K562 (cell line): ENCODE results near the gene CRB2. TPM values are rescaled to one million over a fixed set of nuclear protein-coding genes. Genes with fewer than 3 reads are reported as not detected.

Experiments used
- E2F6 ChIP-seq, 2 experiments: IDR thresholded peaks; 2 replicates each; pipeline ENCODE4 v1.6.1; 2011; ENCODE audit warnings: borderline replicate concordance in 1 of 2, control low read depth in 1 of 2, low read depth in 1 of 2, low read length in 1 of 2, mild to moderate bottlenecking in 1 of 2, mixed read lengths in 1 of 2, moderate library complexity in 1 of 2; ENCODE audit not compliant: insufficient read depth in 1 of 2, insufficient read length in 1 of 2, poor library complexity in 1 of 2, severe bottlenecking in 1 of 2; ENCODE audit errors: extremely low read depth in 1 of 2
- FOS ChIP-seq: IDR thresholded peaks from 3 replicates; pipeline ENCODE4 v1.6.1; 2011; ENCODE audit not compliant: insufficient read length; ENCODE audit errors: extremely low read depth
- HMGN3 ChIP-seq: IDR thresholded peaks from 2 replicates; pipeline ENCODE4 v1.6.1; 2011; ENCODE audit warnings: borderline replicate concordance, low read depth, mild to moderate bottlenecking, mixed read lengths, low read length; ENCODE audit not compliant: insufficient read length; ENCODE audit errors: extremely low read depth
- PHF8 ChIP-seq: fragments of 200-600 bp; sonication (generic); IDR thresholded peaks from 2 replicates; pipeline ENCODE4 v1.6.1; 2012; ENCODE audit warnings: mixed run types, mild to moderate bottlenecking, inconsistent platforms, low read length, moderate library complexity, borderline replicate concordance
- RBFOX2 ChIP-seq: fragments of 200-400 bp; formaldehyde crosslinking; IDR thresholded peaks from 2 replicates; pipeline ENCODE4 v1.6.1; 2017; ENCODE audit warnings: low read depth, mild to moderate bottlenecking, low read length, moderate library complexity
- SRF ChIP-seq, 2 experiments: fragments of 250-450, 450-650 bp in 1 of 2; sonication (Bioruptor Pico) in 1 of 2; sonication (generic) in 1 of 2; formaldehyde crosslinking; IDR thresholded peaks; 2 replicates each; pipeline versions ENCODE4 v1.5.0 to v1.5.1; 2020 to 2022; ENCODE audit warnings: mild to moderate bottlenecking in 1 of 2, missing genetic modification reagents in 1 of 2
- VEZF1 ChIP-seq: fragments of 200-800 bp; sonication (Bioruptor generic); IDR thresholded peaks from 2 replicates; pipeline ENCODE4 v1.6.1; 2017; ENCODE audit warnings: missing genetic modification characterization, missing compliant biosample characterization
- ZNF133 ChIP-seq: fragments of 250-450 bp; sonication (Bioruptor Pico); IDR thresholded peaks from 2 replicates; pipeline ENCODE4 v1.4.0; 2020; ENCODE audit warnings: mild to moderate bottlenecking
- ZNF583 ChIP-seq: fragments of 250-450 bp; sonication (Bioruptor Pico); IDR thresholded peaks from 2 replicates; pipeline ENCODE4 v1.4.0; 2020
- polyA plus RNA-seq, 8 experiments: library from polyadenylated mRNA; depleted of rRNA in 4 of 8; stranded (reverse) in 5 of 8; unstranded in 3 of 8; fragments of >200 nt; fragmentation: Nextera tagmentation in 2 of 8; fragmentation: Illumina TruSeq in 1 of 8; extraction: Ambion mirVana in 2 of 8; extraction: Trizol in 1 of 8; gene quantifications; 2 replicates each; pipeline versions ENCODE4 v1.2.1 to v1.2.3, GENCODE V29; 2011 to 2014; ENCODE audit warnings: inconsistent platforms in 1 of 8, missing spikeins in 1 of 8
- total RNA-seq, 7 experiments: library from RNA; depleted of rRNA in 6 of 7; stranded (reverse); fragments of >200 nt in 6 of 7; fragmentation: Illumina TruSeq in 2 of 7; extraction: Trizol in 2 of 7; gene quantifications; 2 replicates each; pipeline versions ENCODE4 v1.2.1 to v1.2.3, GENCODE V29; 2011 to 2021; ENCODE audit warnings: low replicate concordance in 1 of 7
- TF ChIP-seq, protein P1 (sequence below): fragments of 450-650 bp; IDR thresholded peaks from 2 replicates; pipeline ENCODE4 v1.6.1; 2016; ENCODE audit warnings: mild to moderate bottlenecking, moderate library complexity

The CRB2 gene
- total and polyA plus RNA-seq, 9 of the 15 experiments (the other 6 are each of a cell fraction or from before 2014, with no cell fraction given), result 0.13 to 1.2 (median 0.25) TPM; not detected in 2

DNA sequence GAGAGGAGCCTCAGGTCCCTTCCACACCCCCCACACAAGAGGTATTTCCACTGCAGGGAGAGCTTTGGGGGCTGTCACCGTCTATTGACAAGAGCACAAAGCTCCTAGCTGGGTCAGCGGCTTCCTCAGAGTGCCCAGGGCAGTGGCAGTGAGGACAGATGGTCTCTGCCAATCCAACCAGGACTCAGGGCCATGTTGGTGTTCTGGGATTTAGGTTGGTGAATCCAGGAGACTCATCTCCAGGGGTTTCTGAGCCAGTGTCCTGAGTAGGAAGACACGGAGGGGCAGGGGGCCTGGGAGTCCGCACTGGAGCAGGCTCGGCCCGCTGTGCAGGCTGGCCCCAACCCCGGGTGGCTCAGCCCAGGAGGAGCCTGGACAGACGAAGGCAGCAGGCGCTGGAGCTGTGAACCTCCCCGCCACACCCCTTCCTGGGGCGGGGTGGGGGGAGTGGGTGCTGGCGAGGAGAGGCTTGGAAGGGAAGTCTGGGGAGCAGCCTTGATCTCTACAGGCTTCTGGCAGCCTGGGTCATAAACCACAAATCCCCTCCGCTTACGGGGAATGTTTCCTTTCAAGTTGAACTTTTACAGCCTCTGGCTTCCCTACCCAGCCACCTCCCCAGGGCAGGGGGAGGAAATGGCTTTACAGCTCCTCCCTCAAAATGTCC is 19.6 kb downstream of the CRB2 start (continued):
- TF ChIP-seq, protein P1, sequence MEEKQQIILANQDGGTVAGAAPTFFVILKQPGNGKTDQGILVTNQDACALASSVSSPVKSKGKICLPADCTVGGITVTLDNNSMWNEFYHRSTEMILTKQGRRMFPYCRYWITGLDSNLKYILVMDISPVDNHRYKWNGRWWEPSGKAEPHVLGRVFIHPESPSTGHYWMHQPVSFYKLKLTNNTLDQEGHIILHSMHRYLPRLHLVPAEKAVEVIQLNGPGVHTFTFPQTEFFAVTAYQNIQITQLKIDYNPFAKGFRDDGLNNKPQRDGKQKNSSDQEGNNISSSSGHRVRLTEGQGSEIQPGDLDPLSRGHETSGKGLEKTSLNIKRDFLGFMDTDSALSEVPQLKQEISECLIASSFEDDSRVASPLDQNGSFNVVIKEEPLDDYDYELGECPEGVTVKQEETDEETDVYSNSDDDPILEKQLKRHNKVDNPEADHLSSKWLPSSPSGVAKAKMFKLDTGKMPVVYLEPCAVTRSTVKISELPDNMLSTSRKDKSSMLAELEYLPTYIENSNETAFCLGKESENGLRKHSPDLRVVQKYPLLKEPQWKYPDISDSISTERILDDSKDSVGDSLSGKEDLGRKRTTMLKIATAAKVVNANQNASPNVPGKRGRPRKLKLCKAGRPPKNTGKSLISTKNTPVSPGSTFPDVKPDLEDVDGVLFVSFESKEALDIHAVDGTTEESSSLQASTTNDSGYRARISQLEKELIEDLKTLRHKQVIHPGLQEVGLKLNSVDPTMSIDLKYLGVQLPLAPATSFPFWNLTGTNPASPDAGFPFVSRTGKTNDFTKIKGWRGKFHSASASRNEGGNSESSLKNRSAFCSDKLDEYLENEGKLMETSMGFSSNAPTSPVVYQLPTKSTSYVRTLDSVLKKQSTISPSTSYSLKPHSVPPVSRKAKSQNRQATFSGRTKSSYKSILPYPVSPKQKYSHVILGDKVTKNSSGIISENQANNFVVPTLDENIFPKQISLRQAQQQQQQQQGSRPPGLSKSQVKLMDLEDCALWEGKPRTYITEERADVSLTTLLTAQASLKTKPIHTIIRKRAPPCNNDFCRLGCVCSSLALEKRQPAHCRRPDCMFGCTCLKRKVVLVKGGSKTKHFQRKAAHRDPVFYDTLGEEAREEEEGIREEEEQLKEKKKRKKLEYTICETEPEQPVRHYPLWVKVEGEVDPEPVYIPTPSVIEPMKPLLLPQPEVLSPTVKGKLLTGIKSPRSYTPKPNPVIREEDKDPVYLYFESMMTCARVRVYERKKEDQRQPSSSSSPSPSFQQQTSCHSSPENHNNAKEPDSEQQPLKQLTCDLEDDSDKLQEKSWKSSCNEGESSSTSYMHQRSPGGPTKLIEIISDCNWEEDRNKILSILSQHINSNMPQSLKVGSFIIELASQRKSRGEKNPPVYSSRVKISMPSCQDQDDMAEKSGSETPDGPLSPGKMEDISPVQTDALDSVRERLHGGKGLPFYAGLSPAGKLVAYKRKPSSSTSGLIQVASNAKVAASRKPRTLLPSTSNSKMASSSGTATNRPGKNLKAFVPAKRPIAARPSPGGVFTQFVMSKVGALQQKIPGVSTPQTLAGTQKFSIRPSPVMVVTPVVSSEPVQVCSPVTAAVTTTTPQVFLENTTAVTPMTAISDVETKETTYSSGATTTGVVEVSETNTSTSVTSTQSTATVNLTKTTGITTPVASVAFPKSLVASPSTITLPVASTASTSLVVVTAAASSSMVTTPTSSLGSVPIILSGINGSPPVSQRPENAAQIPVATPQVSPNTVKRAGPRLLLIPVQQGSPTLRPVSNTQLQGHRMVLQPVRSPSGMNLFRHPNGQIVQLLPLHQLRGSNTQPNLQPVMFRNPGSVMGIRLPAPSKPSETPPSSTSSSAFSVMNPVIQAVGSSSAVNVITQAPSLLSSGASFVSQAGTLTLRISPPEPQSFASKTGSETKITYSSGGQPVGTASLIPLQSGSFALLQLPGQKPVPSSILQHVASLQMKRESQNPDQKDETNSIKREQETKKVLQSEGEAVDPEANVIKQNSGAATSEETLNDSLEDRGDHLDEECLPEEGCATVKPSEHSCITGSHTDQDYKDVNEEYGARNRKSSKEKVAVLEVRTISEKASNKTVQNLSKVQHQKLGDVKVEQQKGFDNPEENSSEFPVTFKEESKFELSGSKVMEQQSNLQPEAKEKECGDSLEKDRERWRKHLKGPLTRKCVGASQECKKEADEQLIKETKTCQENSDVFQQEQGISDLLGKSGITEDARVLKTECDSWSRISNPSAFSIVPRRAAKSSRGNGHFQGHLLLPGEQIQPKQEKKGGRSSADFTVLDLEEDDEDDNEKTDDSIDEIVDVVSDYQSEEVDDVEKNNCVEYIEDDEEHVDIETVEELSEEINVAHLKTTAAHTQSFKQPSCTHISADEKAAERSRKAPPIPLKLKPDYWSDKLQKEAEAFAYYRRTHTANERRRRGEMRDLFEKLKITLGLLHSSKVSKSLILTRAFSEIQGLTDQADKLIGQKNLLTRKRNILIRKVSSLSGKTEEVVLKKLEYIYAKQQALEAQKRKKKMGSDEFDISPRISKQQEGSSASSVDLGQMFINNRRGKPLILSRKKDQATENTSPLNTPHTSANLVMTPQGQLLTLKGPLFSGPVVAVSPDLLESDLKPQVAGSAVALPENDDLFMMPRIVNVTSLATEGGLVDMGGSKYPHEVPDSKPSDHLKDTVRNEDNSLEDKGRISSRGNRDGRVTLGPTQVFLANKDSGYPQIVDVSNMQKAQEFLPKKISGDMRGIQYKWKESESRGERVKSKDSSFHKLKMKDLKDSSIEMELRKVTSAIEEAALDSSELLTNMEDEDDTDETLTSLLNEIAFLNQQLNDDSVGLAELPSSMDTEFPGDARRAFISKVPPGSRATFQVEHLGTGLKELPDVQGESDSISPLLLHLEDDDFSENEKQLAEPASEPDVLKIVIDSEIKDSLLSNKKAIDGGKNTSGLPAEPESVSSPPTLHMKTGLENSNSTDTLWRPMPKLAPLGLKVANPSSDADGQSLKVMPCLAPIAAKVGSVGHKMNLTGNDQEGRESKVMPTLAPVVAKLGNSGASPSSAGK, result peak; percentile 75
- TF ChIP-seq RBFOX2 (0 out of 2 replicates have a peak, but pooled peaks have one; percentile 25), ZNF583 (CRISPR knock-in tag) (0 out of 2 replicates have a peak, but pooled peaks have one; percentile 38), VEZF1 (CRISPR knock-in tag) (peak; percentile 83), FOS (no peak), ZNF133 (no peak), PHF8 (peak; percentile 24; the same call in 1 of the 2 replicates), SRF (CRISPR knock-in tag; IDR thresholded peaks at IDR 0.05) (0 out of 4 replicates have a peak, but pooled peaks of 1 of the 2 experiments have one; percentile 31), E2F6 (IDR thresholded peaks at IDR 0.05; ENCODE audit: borderline replicate concordance in 1 of 2, extremely low read depth in 1 of 2, insufficient read depth in 1 of 2, insufficient read length in 1 of 2, low read depth in 1 of 2, low read length in 1 of 2, poor library complexity in 1 of 2, severe bottlenecking in 1 of 2) (peak; percentile 52 to 77), HMGN3 (peak; percentile 17)
